Panc1 (cell line): ENCODE measurements around the gene VEZT. TPM values are rescaled to one million over a fixed set of nuclear protein-coding genes. Genes with fewer than 3 reads are reported as not detected.
"Not testable (repeated sequence)": the region's sequence is repeated elsewhere in the genome, so short reads cannot be mapped to it uniquely, and the experiment has no call there.

Source experiments
- ATAC-seq: fragments of 200-7000 bp; cut with Tn5 transposase; 2 replicates; pipeline ENCODE4 v1.9.1; 2020; ENCODE audit warnings: mild to moderate bottlenecking, moderate library complexity
- BruUV-seq: library from RNA; stranded (reverse); fragments of 400-500 nt; replicated peaks from 2 replicates; lab custom pipeline; 2021; lab: Mats Ljungman, UMichigan
- CTCF ChIA-PET: fragments of 300-600 bp; sonication (Branson Sonifier 250); formaldehyde crosslinking; loops from one replicate; lab custom pipeline; 2022; ENCODE audit warnings: antibody characterized with exemption; lab: Charles Lee
- POLR2A ChIA-PET: fragments of 300-600 bp; sonication (Branson Sonifier 250); formaldehyde crosslinking; loops from one replicate; lab custom pipeline; 2022; ENCODE audit warnings: antibody characterized with exemption; lab: Charles Lee
- DNase-seq: peaks from one replicate; pipeline ENCODE4 v3.0.0-alpha.2; 2010; ENCODE audit warnings: low read depth, low spot score
- H3K27ac ChIP-seq: 2 replicates; pipeline ENCODE4 v1.5.1; 2011; ENCODE audit warnings: mild to moderate bottlenecking, low read length, inconsistent platforms
- H3K27me3 ChIP-seq: fragments of 200-500 bp; sonication (Bioruptor generic); 2 replicates; pipeline ENCODE4 v1.6.0; 2014; ENCODE audit warnings: low read length, inconsistent platforms; ENCODE audit not compliant: control insufficient read depth, insufficient read depth
- H3K36me3 ChIP-seq: fragments of 200-500 bp; sonication (Bioruptor generic); 2 replicates; pipeline ENCODE4 v1.5.1; 2014; ENCODE audit warnings: inconsistent platforms, mild to moderate bottlenecking, low read length, moderate library complexity; ENCODE audit not compliant: control insufficient read depth, insufficient read depth
- H3K4me1 ChIP-seq: 2 replicates; pipeline ENCODE4 v1.5.1; 2011; ENCODE audit warnings: inconsistent platforms, mild to moderate bottlenecking, low read length, moderate library complexity; ENCODE audit not compliant: control insufficient read depth, insufficient read depth
- H3K4me3 ChIP-seq, 2 experiments: 2 replicates each; pipeline ENCODE4 v1.5.1; 2011 to 2012; ENCODE audit warnings: low read depth in 2 of 2, low read length in 2 of 2, mild to moderate bottlenecking in 2 of 2, inconsistent platforms in 1 of 2, moderate library complexity in 1 of 2
- H3K9me3 ChIP-seq: fragments of 200-500 bp; sonication (Bioruptor generic); 2 replicates; pipeline ENCODE4 v1.5.1; 2014; ENCODE audit warnings: low read depth, mild to moderate bottlenecking, inconsistent platforms, low read length, moderate library complexity; ENCODE audit not compliant: control insufficient read depth, insufficient read depth
- CTCF ChIP-seq: fragments of 450-650 bp; IDR thresholded peaks from 2 replicates; pipeline ENCODE4 v1.5.1; 2017; ENCODE audit warnings: mild to moderate bottlenecking
- POLR2AphosphoS5 ChIP-seq: IDR thresholded peaks from 2 replicates; pipeline ENCODE4 v1.6.1; 2012; ENCODE audit warnings: mild to moderate bottlenecking, low read depth, low read length, moderate library complexity
- REST ChIP-seq, 2 experiments: IDR thresholded peaks; 2 replicates each; pipeline ENCODE4 v1.6.1; 2011 to 2012; ENCODE audit warnings: low read depth in 2 of 2, control low read depth in 1 of 2, low read length in 1 of 2, mild to moderate bottlenecking in 1 of 2, moderate library complexity in 1 of 2; ENCODE audit not compliant: insufficient read depth in 1 of 2
- SIN3A ChIP-seq: IDR thresholded peaks from 2 replicates; pipeline ENCODE4 v1.6.1; 2012; ENCODE audit warnings: low read depth, mild to moderate bottlenecking, low read length, moderate library complexity, borderline replicate concordance; ENCODE audit not compliant: insufficient read depth
- TCF7L2 ChIP-seq: IDR thresholded peaks from 2 replicates; pipeline ENCODE4 v1.6.1; 2011; ENCODE audit warnings: mild to moderate bottlenecking, low read depth, low read length, inconsistent platforms
- in situ Hi-C: cut with HindIII; loops from 2 replicates; pipeline ENCODE4 v1.10.0; 2016; ENCODE audit warnings: low sequenced_read_pairs, low pct_unique_long_range_greater_than_20kb
- intact Hi-C: fragments of 100-400 bp; cut with micrococcal nuclease; formaldehyde crosslinking; loops from one replicate; pipeline ENCODE4 v1.10.0; 2022; ENCODE audit not compliant: unreplicated experiment
- total RNA-seq: library from RNA; stranded (reverse); gene quantifications from one replicate; pipeline ENCODE4 v1.2.1, GENCODE V29; 2021; ENCODE audit not compliant: unreplicated experiment

VEZT gene
- total RNA-seq, 1 experiment from 2014 or later: 70.6 TPM

- no TSS peak for BruUV-seq
- TF ChIP-seq SIN3A (no peak), CTCF (no peak), TCF7L2 (no peak), POLR2AphosphoS5 (no peak), REST (IDR thresholded peaks at IDR 0.05; ENCODE audit: insufficient read depth in 1 of 2, low read depth in 2 of 2, low read length in 1 of 2) (no peak)
- H3K4me1 ChIP-seq: peaks cover 11% of the 10 kb centered on the region
- H3K9me3 ChIP-seq: no peaks in the 10 kb centered on the region
- intact Hi-C loops: no loop called here
- ATAC-seq: no peak
- H3K4me3 ChIP-seq: no peak overlapping the region
- ChIA-PET CTCF (no interaction called here), POLR2A (no interaction called here)
- no peaks in the 10 kb centered on the region for H3K36me3 ChIP-seq
- no peak overlapping the region; the same call in 1 of the 2 replicates for H3K27ac ChIP-seq
- no peaks in the 10 kb centered on the region for H3K27me3 ChIP-seq
- DNase-seq: no peak
- in situ Hi-C loops: no loop called here
Observed at GRCh38 chr12:95230313-95230712, 12.7 kb downstream of the VEZT start.

- Histone ChIP-seq H3K4me3 (no peak overlapping the region), H3K9me3 (no peaks in the 10 kb centered on the region), H3K27me3 (no peaks in the 10 kb centered on the region), H3K4me1 (peaks cover 11% of the 10 kb centered on the region), H3K36me3 (no peaks in the 10 kb centered on the region), H3K27ac (no peak overlapping the region)
- TSS peak; percentile 5 for BruUV-seq
- in situ Hi-C loops (no loop called here), intact Hi-C loops (no loop called here)
- ChIA-PET CTCF (no interaction called here), POLR2A (no interaction called here)
- no peak for ATAC-seq
- TF ChIP-seq POLR2AphosphoS5 (no peak), TCF7L2 (no peak), REST (IDR thresholded peaks at IDR 0.05; ENCODE audit: insufficient read depth in 1 of 2, low read depth in 2 of 2, low read length in 1 of 2) (no peak), CTCF (no peak), SIN3A (no peak)
- DNase-seq: no peak
Observed at GRCh38 chr12:95231190-95231589, 13.6 kb downstream of the VEZT start.

- intact Hi-C loops, POLR2A ChIA-PET, H3K4me3 ChIP-seq, BruUV-seq, CTCF ChIA-PET, H3K27me3 ChIP-seq, DNase-seq, H3K9me3 ChIP-seq, in situ Hi-C loops, H3K27ac ChIP-seq, ATAC-seq, H3K36me3 ChIP-seq: not testable (repeated sequence)
- H3K4me1 ChIP-seq: peaks cover 11% of the 10 kb centered on the region
Observed at GRCh38 chr12:95234187-95234586, 16.6 kb downstream of the VEZT start.

GRCh38 chr12:95235621-95236020 lies 18.0 kb downstream of the VEZT start:
- not testable (repeated sequence) for BruUV-seq, H3K36me3 ChIP-seq

More at GRCh38 chr12:95235621-95236020, 18.0 kb downstream of the VEZT start:
- H3K9me3 ChIP-seq, intact Hi-C loops, POLR2A ChIA-PET, H3K4me3 ChIP-seq, H3K27me3 ChIP-seq, in situ Hi-C loops, H3K27ac ChIP-seq, ATAC-seq, DNase-seq, H3K4me1 ChIP-seq, CTCF ChIA-PET: not testable (repeated sequence)
